NCI-H748 (cell line): ENCODE data around the gene C1QTNF1.
A peak's percentile ranks its signal among the peaks of the same experiment; 100 is the strongest.

Experiments used
- DNase-seq: peaks from one replicate; lab custom pipeline; 2025; ENCODE audit not compliant: unreplicated experiment; lab: John Stamatoyannopoulos, UW

The C1QTNF1 gene

GRCh38 chr17:79023886-79024771 is at the start of gene C1QTNF1:
Gene C1QTNF1, plus strand, starts transcription at chr17:79024169. Its CDS starts 19,800 bp downstream, at chr17:79043969.
- peak; percentile 49 for DNase-seq

GRCh38 chr17:78974635-78975591 is 49.1 kb upstream of the C1QTNF1 start:
- DNase-seq = no peak

- DNase-seq = no peak
Measured at GRCh38 chr17:78976907-78977680, 46.9 kb upstream of the C1QTNF1 start.

GRCh38 chr17:78977681-78977943 is 46.4 kb upstream of the C1QTNF1 start:
- DNase-seq = no peak

GRCh38 chr17:78977997-78978973 is 45.7 kb upstream of the C1QTNF1 start:
- DNase-seq = no peak

GRCh38 chr17:78979780-78980623 is 44.0 kb upstream of the C1QTNF1 start, which contains the start of gene LGALS3BP:
Gene LGALS3BP, minus strand, starts transcription at chr17:78979923. Its CDS starts 2,732 bp downstream, at chr17:78977191.
- DNase-seq = peak; percentile 60

GRCh38 chr17:78980624-78980972 is 43.4 kb upstream of the C1QTNF1 start:
- DNase-seq = no peak

GRCh38 chr17:78981010-78981888 is 42.7 kb upstream of the C1QTNF1 start:
- no peak for DNase-seq

- DNase-seq = no peak
Measured at GRCh38 chr17:78985395-78985794, 38.6 kb upstream of the C1QTNF1 start.

- DNase-seq = no peak
Measured at GRCh38 chr17:78986048-78986648, 37.8 kb upstream of the C1QTNF1 start.

GRCh38 chr17:78986649-78987328 is 37.2 kb upstream of the C1QTNF1 start:
- DNase-seq = peak; percentile 51

- DNase-seq = no peak
Measured at GRCh38 chr17:78988152-78988551, 35.8 kb upstream of the C1QTNF1 start.

GRCh38 chr17:78990349-78991016 is 33.5 kb upstream of the C1QTNF1 start:
- no peak for DNase-seq

GRCh38 chr17:78991017-78991738 is 32.8 kb upstream of the C1QTNF1 start:
- no peak for DNase-seq

GRCh38 chr17:78991906-78992532 is 31.9 kb upstream of the C1QTNF1 start:
- no peak for DNase-seq
